Neural crest cell (in vitro differentiated cells): ENCODE measurements around the gene GHSR. TPM values are rescaled to one million over a fixed set of nuclear protein-coding genes. Genes with fewer than 3 reads are reported as not detected.

Experiments
- DNase-seq: peaks from one replicate; pipeline ENCODE4 v3.0.0; 2021; ENCODE audit warnings: low read depth, mixed read lengths, low spot score
- H3K27ac Mint-ChIP-seq: one replicate; pipeline ENCODE4 v1.8.0; 2021; ENCODE audit warnings: mild to moderate bottlenecking, mixed read lengths; ENCODE audit not compliant: unreplicated experiment
- H3K27me3 Mint-ChIP-seq: 2 replicates; pipeline ENCODE4 v1.8.0; 2021; ENCODE audit warnings: low read depth, mild to moderate bottlenecking, mixed read lengths
- H3K36me3 Mint-ChIP-seq: 2 replicates; pipeline ENCODE4 v1.8.0; 2021; ENCODE audit warnings: low read depth, mild to moderate bottlenecking, mixed read lengths
- H3K4me1 Mint-ChIP-seq: 2 replicates; pipeline ENCODE4 v1.8.0; 2021; ENCODE audit warnings: mixed read lengths
- H3K4me3 Mint-ChIP-seq: one replicate; pipeline ENCODE4 v1.8.0; 2021; ENCODE audit warnings: mild to moderate bottlenecking, mixed read lengths
- H3K9me3 Mint-ChIP-seq: 2 replicates; pipeline ENCODE4 v1.8.0; 2021; ENCODE audit warnings: mixed read lengths
- total RNA-seq: library from RNA; stranded (reverse); gene quantifications from 2 replicates; pipeline ENCODE4 v1.2.1, GENCODE V29; 2021
- TF ChIP-seq, protein P1 (sequence below): fragments of 200-600 bp; sonication (generic); conservative IDR thresholded peaks from 2 replicates; pipeline ENCODE4 v1.5.0; 2021; ENCODE audit warnings: antibody characterized with exemption, mild to moderate bottlenecking

The GHSR gene
- total RNA-seq, 1 donor from 2014 or later = not detected

DNA sequence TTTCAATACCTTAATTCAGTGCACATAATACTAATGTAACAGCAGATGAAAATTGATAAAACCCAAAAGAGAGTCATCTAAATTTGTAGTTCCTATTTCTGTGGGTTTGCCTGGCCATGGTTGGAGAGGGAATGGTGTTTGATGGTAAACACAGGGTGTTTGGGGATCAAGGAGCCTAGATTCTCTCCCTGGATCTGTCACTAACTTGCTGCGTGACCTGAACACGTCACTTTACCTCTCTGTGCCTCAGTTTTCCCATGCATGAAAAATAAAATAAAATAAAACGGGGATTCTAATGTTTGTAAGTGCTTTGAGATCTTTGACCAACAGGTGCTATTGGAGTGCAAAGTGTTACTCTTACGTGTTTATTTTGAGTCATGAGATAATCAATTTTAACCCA, 49.8 kb downstream of the GHSR start:
- Mint-ChIP-seq H3K27me3 (no peaks in the 10 kb centered on the region), H3K9me3 (peaks cover 9% of the 10 kb centered on the region), H3K27ac (no peak overlapping the region), H3K36me3 (peaks cover 26% of the 10 kb centered on the region), H3K4me1 (no peaks in the 10 kb centered on the region), H3K4me3 (no peak overlapping the region)
- DNase-seq = no peak
- TF ChIP-seq, protein P1, sequence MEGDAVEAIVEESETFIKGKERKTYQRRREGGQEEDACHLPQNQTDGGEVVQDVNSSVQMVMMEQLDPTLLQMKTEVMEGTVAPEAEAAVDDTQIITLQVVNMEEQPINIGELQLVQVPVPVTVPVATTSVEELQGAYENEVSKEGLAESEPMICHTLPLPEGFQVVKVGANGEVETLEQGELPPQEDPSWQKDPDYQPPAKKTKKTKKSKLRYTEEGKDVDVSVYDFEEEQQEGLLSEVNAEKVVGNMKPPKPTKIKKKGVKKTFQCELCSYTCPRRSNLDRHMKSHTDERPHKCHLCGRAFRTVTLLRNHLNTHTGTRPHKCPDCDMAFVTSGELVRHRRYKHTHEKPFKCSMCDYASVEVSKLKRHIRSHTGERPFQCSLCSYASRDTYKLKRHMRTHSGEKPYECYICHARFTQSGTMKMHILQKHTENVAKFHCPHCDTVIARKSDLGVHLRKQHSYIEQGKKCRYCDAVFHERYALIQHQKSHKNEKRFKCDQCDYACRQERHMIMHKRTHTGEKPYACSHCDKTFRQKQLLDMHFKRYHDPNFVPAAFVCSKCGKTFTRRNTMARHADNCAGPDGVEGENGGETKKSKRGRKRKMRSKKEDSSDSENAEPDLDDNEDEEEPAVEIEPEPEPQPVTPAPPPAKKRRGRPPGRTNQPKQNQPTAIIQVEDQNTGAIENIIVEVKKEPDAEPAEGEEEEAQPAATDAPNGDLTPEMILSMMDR = no peak

DNA sequence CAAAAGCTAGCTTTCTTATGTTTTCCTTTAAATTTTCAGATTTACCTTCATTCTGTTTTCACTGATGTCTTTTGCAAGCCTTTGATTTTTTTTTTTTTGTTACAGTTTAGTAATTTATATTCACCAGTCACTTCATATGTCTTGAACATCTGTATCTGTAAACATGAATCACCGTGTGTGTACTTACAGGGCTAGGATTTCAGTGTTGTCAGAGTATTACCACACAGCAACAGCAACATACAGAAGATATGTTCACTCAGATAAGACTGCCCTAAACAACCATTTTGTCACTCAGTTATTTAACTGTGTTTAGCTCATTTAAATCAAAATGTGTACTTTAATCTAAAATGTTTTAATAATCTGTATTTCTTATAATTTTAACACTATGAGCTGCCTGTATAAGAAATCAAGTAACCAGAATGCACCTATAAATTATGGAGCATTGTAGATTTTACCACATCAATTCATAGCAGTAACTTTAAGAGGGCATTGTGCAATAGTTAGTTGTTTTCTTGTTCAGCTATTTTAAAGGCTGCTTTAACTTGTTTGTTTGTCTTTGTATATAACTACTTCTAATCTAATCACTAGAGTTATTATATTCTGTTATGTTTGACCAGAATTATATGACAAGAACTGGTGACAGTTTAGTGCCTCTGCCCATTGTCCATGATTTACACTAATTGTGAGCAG, 50.4 kb downstream of the GHSR start:
- Mint-ChIP-seq H3K4me1 (no peaks in the 10 kb centered on the region), H3K4me3 (no peak overlapping the region), H3K36me3 (peaks cover 28% of the 10 kb centered on the region), H3K27ac (no peak overlapping the region), H3K9me3 (peaks cover 9% of the 10 kb centered on the region), H3K27me3 (no peaks in the 10 kb centered on the region)
- TF ChIP-seq, protein P1 = no peak
- no peak for DNase-seq

DNA sequence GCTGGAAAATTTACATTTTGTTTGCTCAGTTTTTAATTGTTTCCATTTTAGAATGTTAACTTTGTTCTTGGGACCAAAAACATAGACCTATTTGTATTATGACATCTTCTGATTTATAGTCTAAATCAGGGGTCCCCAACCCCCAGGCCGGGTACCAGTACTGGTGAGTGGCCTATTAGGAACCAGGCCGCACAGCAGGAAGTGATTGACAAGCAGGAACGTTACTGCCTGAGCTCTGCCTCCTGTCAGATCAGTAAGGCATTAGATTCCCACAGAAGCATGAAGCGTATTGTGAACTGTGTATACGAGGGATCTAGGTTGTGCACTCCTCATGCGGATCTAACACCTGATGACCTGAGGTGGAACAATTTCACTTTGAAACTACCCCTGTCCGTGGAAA, 51.9 kb downstream of the GHSR start:
- Mint-ChIP-seq H3K9me3 (peaks cover 10% of the 10 kb centered on the region), H3K27ac (no peak overlapping the region), H3K36me3 (peaks cover 23% of the 10 kb centered on the region), H3K27me3 (no peaks in the 10 kb centered on the region), H3K4me1 (peaks cover 12% of the 10 kb centered on the region), H3K4me3 (no peak overlapping the region)
- DNase-seq = no peak
- TF ChIP-seq, protein P1 = no peak

DNA sequence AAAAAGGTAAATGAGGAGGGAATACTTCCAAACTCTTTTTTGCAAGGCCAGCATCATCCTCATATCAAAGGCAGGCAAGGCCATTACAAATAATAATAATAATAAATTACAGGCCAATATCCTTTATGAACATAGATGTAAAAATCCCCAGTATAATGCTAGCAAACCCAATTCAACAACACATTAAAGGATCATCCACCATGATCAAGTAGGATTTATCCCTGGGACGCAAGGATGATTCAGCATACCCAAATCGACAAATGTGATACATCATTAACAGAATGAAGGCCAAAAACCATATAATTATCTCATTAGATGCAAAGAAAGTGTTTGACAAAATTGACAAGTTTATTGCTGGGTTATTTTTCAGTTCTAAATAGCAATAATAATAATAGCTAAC, 53.6 kb downstream of the GHSR start:
- peaks cover 19% of the 10 kb centered on the region for H3K36me3 Mint-ChIP-seq

More for the DNA sequence above, 53.6 kb downstream of the GHSR start:
- Mint-ChIP-seq H3K4me3 (no peak overlapping the region), H3K27me3 (no peaks in the 10 kb centered on the region), H3K27ac (no peak overlapping the region), H3K9me3 (peaks cover 8% of the 10 kb centered on the region), H3K4me1 (peaks cover 21% of the 10 kb centered on the region)
- TF ChIP-seq, protein P1 = no peak
- no peak for DNase-seq

Other genes starting within 250 kb of the GHSR start
- gene TNFSF10, start 75.0 kb upstream of the GHSR start, total RNA-seq = not detected in 2 replicates